Naive thymus-derived CD4-positive, alpha-beta T cell (primary cell): Measurements from ENCODE around the gene TRIM27. TPM values are rescaled to one million over a fixed set of nuclear protein-coding genes. Genes with fewer than 3 reads are reported as not detected.
"Not testable (repeated sequence)": the region's sequence is repeated elsewhere in the genome, so short reads cannot be mapped to it uniquely, and the experiment has no call there.

Experiments used
- ATAC-seq: fragments of 150-1000 bp; cut with Tn5 transposase; 2 replicates; pipeline ENCODE4 v1.10.0; 2021; ENCODE audit warnings: mild to moderate bottlenecking, moderate library complexity
- CTCF ChIA-PET: fragments of 350-600 bp; sonication (Branson Sonifier 250); formaldehyde crosslinking; loops from one replicate; lab custom pipeline; 2021; ENCODE audit warnings: antibody characterized with exemption; lab: Charles Lee
- POLR2A ChIA-PET: fragments of 350-600 bp; sonication (Branson Sonifier 250); formaldehyde crosslinking; loops from one replicate; lab custom pipeline; 2021; ENCODE audit warnings: antibody characterized with exemption, inconsistent platforms; lab: Charles Lee
- DNase-seq, 9 donors: peaks; one replicate each; pipeline versions ENCODE4 v3.0.0 to v3.0.0-alpha.2; 2020 to 2022; ENCODE audit warnings: mixed read lengths in 1 of 9
- H3K27ac ChIP-seq: one replicate; pipeline ENCODE4 v1.7.0; 2013; ENCODE audit warnings: mild to moderate bottlenecking, low read depth, low read length, moderate library complexity
- H3K27me3 ChIP-seq, 2 donors: one replicate each; pipeline ENCODE4 v1.7.0; 2013; ENCODE audit warnings: low read length in 2 of 2, mild to moderate bottlenecking in 2 of 2, moderate library complexity in 2 of 2; ENCODE audit not compliant: control insufficient read depth in 2 of 2, insufficient read depth in 2 of 2
- H3K36me3 ChIP-seq, 3 experiments: 1 replicate in 2 of 3; 2 replicates in 1 of 3; pipeline ENCODE4 v1.7.0; 2013; ENCODE audit warnings: low read length in 3 of 3, mild to moderate bottlenecking in 3 of 3, moderate library complexity in 1 of 3; ENCODE audit not compliant: insufficient read depth in 3 of 3, control insufficient read depth in 2 of 3
- H3K4me1 ChIP-seq, 2 donors: one replicate each; pipeline ENCODE4 v1.7.0; 2013; ENCODE audit warnings: low read length in 2 of 2, mild to moderate bottlenecking in 2 of 2, moderate library complexity in 1 of 2; ENCODE audit not compliant: control insufficient read depth in 2 of 2, insufficient read depth in 2 of 2
- H3K4me3 ChIP-seq: 2 replicates; pipeline ENCODE4 v1.7.0; 2013; ENCODE audit warnings: mild to moderate bottlenecking, low read length
- H3K9me3 ChIP-seq, 3 experiments: 1 replicate in 2 of 3; 2 replicates in 1 of 3; pipeline ENCODE4 v1.7.0; 2013; ENCODE audit warnings: low read length in 3 of 3; ENCODE audit not compliant: control insufficient read depth in 2 of 3
- H3K27ac Mint-ChIP-seq, 9 donors: one replicate each; pipeline ENCODE4 v1.8.0; 2020 to 2022; ENCODE audit warnings: mixed read lengths in 9 of 9, mild to moderate bottlenecking in 8 of 9, moderate library complexity in 5 of 9, inconsistent platforms in 2 of 9
- H3K27me3 Mint-ChIP-seq, 5 donors: one replicate each; pipeline ENCODE4 v1.8.0; 2021 to 2022; ENCODE audit warnings: mixed read lengths in 5 of 5, mild to moderate bottlenecking in 1 of 5
- H3K36me3 Mint-ChIP-seq, 5 donors: one replicate each; pipeline ENCODE4 v1.8.0; 2020 to 2022; ENCODE audit warnings: mixed read lengths in 5 of 5, mild to moderate bottlenecking in 3 of 5, inconsistent platforms in 1 of 5
- H3K4me1 Mint-ChIP-seq, 7 donors: one replicate each; pipeline ENCODE4 v1.8.0; 2020 to 2022; ENCODE audit warnings: mixed read lengths in 7 of 7, mild to moderate bottlenecking in 3 of 7, inconsistent platforms in 1 of 7
- H3K4me3 Mint-ChIP-seq, 10 donors: one replicate each; pipeline ENCODE4 v1.8.0; 2020 to 2022; ENCODE audit warnings: mild to moderate bottlenecking in 10 of 10, mixed read lengths in 10 of 10, moderate library complexity in 6 of 10, inconsistent platforms in 2 of 10
- H3K9me3 Mint-ChIP-seq, 11 donors: one replicate each; pipeline ENCODE4 v1.8.0; 2020 to 2022; ENCODE audit warnings: mixed read lengths in 11 of 11, mild to moderate bottlenecking in 4 of 11, inconsistent platforms in 1 of 11, moderate library complexity in 1 of 11
- intact Hi-C, 2 donors: fragments of 100-400 bp; cut with micrococcal nuclease; formaldehyde crosslinking; loops; one replicate each; pipeline ENCODE4 v1.15.1; 2023
- polyA plus RNA-seq, 2 donors: library from polyadenylated mRNA; unstranded; fragments of 300-500 nt; fragmentation: Illumina TruSeq; gene quantifications; one replicate each; pipeline ENCODE4 v1.2.3, GENCODE V29; 2021
- total RNA-seq, 6 experiments: library from RNA in 5 of 6; stranded (reverse) in 5 of 6; gene quantifications; 1 replicate in 5 of 6; 2 replicates in 1 of 6; pipeline ENCODE4 v1.2.3 and lab custom pipeline; 2021 to 2026

TRIM27 gene
- total and polyA plus RNA-seq, 7 experiments from 2014 or later: 22.9 to 93.9 (median 67.5) TPM

DNA sequence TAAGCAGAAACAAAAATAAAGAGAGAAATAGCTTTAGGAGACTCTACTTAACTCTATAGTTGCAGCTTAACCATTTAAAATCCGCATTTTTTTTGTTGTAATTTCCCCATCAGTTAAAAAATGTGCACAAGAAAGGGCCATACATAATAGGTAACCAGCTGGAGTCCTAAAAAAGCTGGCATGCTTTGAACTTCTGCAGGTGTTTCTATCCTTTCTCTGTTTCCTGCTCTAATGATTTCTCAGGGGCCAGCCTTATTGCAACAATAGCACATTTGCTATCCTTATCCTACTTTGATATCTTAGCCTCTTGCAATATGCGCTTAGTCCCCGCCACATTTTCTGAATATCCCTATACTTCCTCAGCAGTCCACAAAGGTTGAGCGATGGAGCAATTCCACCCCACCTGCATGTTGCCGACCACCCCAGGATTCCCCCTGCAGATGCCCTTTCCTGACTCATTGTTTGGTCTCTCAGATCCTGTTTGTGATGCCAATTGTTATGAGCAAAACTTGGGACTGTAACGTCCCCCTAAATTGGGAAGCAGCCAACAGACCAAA lies 48.5 kb downstream of the TRIM27 start:
- H3K27ac Mint-ChIP-seq: no peak overlapping the region
- DNase-seq (no peak), ATAC-seq (no peak)
- H3K4me1 Mint-ChIP-seq: peaks cover 2 to 8% (median 5%) of the 10 kb centered on the region in 7 donors
- no peak overlapping the region for H3K27ac ChIP-seq
- no peaks in the 10 kb centered on the region for H3K9me3 ChIP-seq
- H3K36me3 ChIP-seq: no peaks in the 10 kb centered on the region
- intact Hi-C loops: no loop called here
- no peaks in the 10 kb centered on the region for H3K36me3 Mint-ChIP-seq
- ChIA-PET POLR2A (interaction anchor here (0.7 to 14.0 kb wide), 6 partner anchors 9 to 65 kb away, joined by 3 to 242 read pairs (median 8); no protein-coding TSS in a partner anchor), CTCF (interaction anchor here (0.6 to 1.3 kb wide), 4 partner anchors 8 to 60 kb away, joined by 3 to 4 read pairs (median 4); no protein-coding TSS in a partner anchor)
- H3K27me3 Mint-ChIP-seq: peaks cover 0 to 28% (median 3%) of the 10 kb centered on the region in 5 donors
- no peak overlapping the region for H3K4me3 Mint-ChIP-seq
- no peaks in the 10 kb centered on the region for H3K27me3 ChIP-seq
- H3K9me3 Mint-ChIP-seq: peaks cover 0 to 1% (median 0%) of the 10 kb centered on the region in 11 donors
- H3K4me1 ChIP-seq: no peaks in the 10 kb centered on the region
- no peak overlapping the region for H3K4me3 ChIP-seq

- H3K27me3 ChIP-seq, H3K4me3 Mint-ChIP-seq, intact Hi-C loops, H3K36me3 Mint-ChIP-seq, ATAC-seq, H3K36me3 ChIP-seq, H3K27ac Mint-ChIP-seq, CTCF ChIA-PET, H3K9me3 ChIP-seq, H3K9me3 Mint-ChIP-seq, H3K4me3 ChIP-seq, H3K4me1 ChIP-seq, H3K27ac ChIP-seq, DNase-seq: not testable (repeated sequence)
- Mint-ChIP-seq H3K4me1 (peaks cover 2 to 18% (median 5%) of the 10 kb centered on the region in 7 donors), H3K27me3 (peaks cover 0 to 11% (median 0%) of the 10 kb centered on the region in 5 donors)
- POLR2A ChIA-PET: interaction anchor here (13.2 kb wide), 1 partner anchor 16 kb away, joined by 459 read pairs; no protein-coding TSS in a partner anchor
These were observed 51.5 kb downstream of the TRIM27 start for GRCh38 chr6:28872157-28872817.

- ATAC-seq: no peak
These were observed 52.2 kb downstream of the TRIM27 start for GRCh38 chr6:28871335-28872156.

GRCh38 chr6:28868873-28869272 lies 54.9 kb downstream of the TRIM27 start:
- Mint-ChIP-seq H3K4me3 (no peak overlapping the region), H3K27me3 (no peaks in the 10 kb centered on the region), H3K27ac (peak overlapping the region in 6 of 9 donors; percentile 2 to 96 (median 58)), H3K4me1 (peaks cover 3 to 43% (median 30%) of the 10 kb centered on the region in 7 donors), H3K9me3 (peaks cover 0 to 16% (median 6%) of the 10 kb centered on the region in 11 donors), H3K36me3 (peaks cover 0 to 5% (median 0%) of the 10 kb centered on the region in 5 donors)
- ChIA-PET CTCF (interaction anchor here (0.6 kb wide), 2 partner anchors 41 to 998 kb away, joined by 3 read pairs; no protein-coding TSS in a partner anchor), POLR2A (interaction anchor here (0.6 to 13.2 kb wide), 5 partner anchors 19 to 740 kb away, joined by 3 to 459 read pairs (median 3); no protein-coding TSS in a partner anchor)
- Histone ChIP-seq H3K36me3 (no peaks in the 10 kb centered on the region), H3K4me3 (no peak overlapping the region), H3K27me3 (no peaks in the 10 kb centered on the region), H3K4me1 (peaks cover 11% of the 10 kb centered on the region in 2 donors), H3K9me3 (peaks cover 0 to 5% (median 0%) of the 10 kb centered on the region in 3 experiments), H3K27ac (no peak overlapping the region)
- intact Hi-C loops: loop anchor here (5.0 to 10.0 kb wide), 6 partner anchors 116 to 1734 kb away; partner anchors contain the start of gene ZNF184 (in 1 of the 2)
- ATAC-seq (no peak), DNase-seq (no peak)

More at GRCh38 chr6:28871335-28872156, 52.2 kb downstream of the TRIM27 start:
- no peak for DNase-seq
- ChIA-PET POLR2A (interaction anchor here (13.2 kb wide), 1 partner anchor 16 kb away, joined by 459 read pairs; no protein-coding TSS in a partner anchor), CTCF (no interaction called here)
- H3K27me3 ChIP-seq: no peaks in the 10 kb centered on the region
- H3K4me1 ChIP-seq: peaks cover 3 to 4% of the 10 kb centered on the region in 2 donors
- no peaks in the 10 kb centered on the region for H3K36me3 ChIP-seq
- no peaks in the 10 kb centered on the region for H3K36me3 Mint-ChIP-seq
- no peak overlapping the region for H3K4me3 Mint-ChIP-seq
- intact Hi-C loops: no loop called here
- H3K4me3 ChIP-seq: no peak overlapping the region
- H3K9me3 Mint-ChIP-seq: no peaks in the 10 kb centered on the region
- H3K27me3 Mint-ChIP-seq: peaks cover 0 to 8% (median 0%) of the 10 kb centered on the region in 5 donors
- no peaks in the 10 kb centered on the region for H3K9me3 ChIP-seq
- H3K27ac ChIP-seq: no peak overlapping the region
- peaks cover 5 to 22% (median 10%) of the 10 kb centered on the region in 7 donors for H3K4me1 Mint-ChIP-seq
- no peak overlapping the region for H3K27ac Mint-ChIP-seq

DNA sequence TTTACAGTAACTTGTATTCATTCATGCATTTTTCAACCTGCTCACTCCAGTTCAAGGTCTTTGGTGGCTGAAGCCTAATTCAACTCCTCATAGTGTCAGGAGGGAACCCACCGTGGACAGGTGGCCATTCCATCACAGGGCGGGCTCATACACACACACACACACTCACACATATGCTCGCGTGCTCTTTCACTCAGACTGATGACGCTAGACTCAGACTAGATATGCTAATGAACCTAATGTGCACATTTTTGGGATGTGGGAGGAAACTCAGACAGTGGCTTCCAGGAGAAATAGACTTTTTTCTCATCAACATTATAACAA lies 56.7 kb downstream of the TRIM27 start:
- Mint-ChIP-seq H3K27ac (peak overlapping the region; percentile 87 to 98 (median 96)), H3K9me3 (peaks cover 0 to 34% (median 13%) of the 10 kb centered on the region in 11 donors), H3K4me3 (peak overlapping the region; percentile 83 to 98 (median 91)), H3K27me3 (peaks cover 0 to 13% (median 4%) of the 10 kb centered on the region in 5 donors), H3K36me3 (peaks cover 0 to 14% (median 0%) of the 10 kb centered on the region in 5 donors), H3K4me1 (peaks cover 9 to 62% (median 48%) of the 10 kb centered on the region in 7 donors)
- CTCF ChIA-PET: interaction anchor here (1.9 to 5.4 kb wide), 2 partner anchors 17 to 25 kb away, joined by 9 to 20 read pairs; no protein-coding TSS in a partner anchor
- ATAC-seq (peak; percentile 13), DNase-seq (peak in 1 of 9 donors; percentile 31)
- POLR2A ChIA-PET: interaction anchor here (0.6 to 13.2 kb wide), 14 partner anchors 8 to 1057 kb away, joined by 3 to 459 read pairs (median 8); partner anchors contain the start of gene TRIM27
- Histone ChIP-seq H3K4me3 (peak overlapping the region; percentile 59), H3K27ac (peak overlapping the region; percentile 72), H3K27me3 (no peaks in the 10 kb centered on the region), H3K9me3 (peaks cover 0 to 5% (median 0%) of the 10 kb centered on the region in 3 experiments), H3K36me3 (no peaks in the 10 kb centered on the region), H3K4me1 (peaks cover 11 to 18% of the 10 kb centered on the region in 2 donors)
- intact Hi-C loops: loop anchor here (5.0 to 10.0 kb wide), 6 partner anchors 118 to 1732 kb away; partner anchors contain the start of gene ZNF184 (in 1 of the 2)
